Measurements from ENCODE around the gene P2RY13.

DNA sequence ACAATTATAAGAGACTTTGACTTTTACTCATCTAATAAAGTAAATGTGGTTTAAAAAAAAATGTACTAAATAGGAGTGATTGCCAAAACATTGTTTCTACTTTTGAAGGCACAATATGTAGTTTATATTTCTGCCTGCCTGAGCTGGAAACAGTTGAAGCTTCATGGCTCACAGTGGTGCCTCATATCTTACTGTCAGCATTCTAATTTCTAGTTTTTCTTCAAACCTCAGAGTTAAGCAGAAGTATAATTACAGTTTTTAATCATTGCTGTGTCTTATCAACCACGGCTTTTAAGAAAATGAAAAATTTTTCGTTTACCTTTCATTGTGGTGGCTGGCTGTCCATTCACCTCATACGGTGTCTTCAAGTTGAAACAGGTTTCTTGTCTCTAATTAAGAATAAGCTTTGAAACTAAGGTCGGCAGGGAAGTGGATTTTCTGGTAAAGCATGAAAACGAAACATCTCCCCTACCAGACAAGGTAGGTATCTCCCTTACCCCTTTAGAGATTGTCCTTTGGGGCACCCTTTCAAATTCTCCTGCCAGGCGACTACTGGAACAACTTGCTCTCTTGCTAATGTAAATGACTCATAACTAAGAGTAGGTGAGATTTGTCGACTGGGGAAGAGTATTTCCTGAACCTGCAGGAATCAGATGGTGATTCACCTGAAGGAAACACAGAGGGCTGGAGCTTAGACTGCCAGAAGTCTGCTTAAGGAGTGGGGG is 12.9 kb downstream of the P2RY13 start, which contains the start of gene GPR87:
- TF ChIP-seq, protein P1, sequence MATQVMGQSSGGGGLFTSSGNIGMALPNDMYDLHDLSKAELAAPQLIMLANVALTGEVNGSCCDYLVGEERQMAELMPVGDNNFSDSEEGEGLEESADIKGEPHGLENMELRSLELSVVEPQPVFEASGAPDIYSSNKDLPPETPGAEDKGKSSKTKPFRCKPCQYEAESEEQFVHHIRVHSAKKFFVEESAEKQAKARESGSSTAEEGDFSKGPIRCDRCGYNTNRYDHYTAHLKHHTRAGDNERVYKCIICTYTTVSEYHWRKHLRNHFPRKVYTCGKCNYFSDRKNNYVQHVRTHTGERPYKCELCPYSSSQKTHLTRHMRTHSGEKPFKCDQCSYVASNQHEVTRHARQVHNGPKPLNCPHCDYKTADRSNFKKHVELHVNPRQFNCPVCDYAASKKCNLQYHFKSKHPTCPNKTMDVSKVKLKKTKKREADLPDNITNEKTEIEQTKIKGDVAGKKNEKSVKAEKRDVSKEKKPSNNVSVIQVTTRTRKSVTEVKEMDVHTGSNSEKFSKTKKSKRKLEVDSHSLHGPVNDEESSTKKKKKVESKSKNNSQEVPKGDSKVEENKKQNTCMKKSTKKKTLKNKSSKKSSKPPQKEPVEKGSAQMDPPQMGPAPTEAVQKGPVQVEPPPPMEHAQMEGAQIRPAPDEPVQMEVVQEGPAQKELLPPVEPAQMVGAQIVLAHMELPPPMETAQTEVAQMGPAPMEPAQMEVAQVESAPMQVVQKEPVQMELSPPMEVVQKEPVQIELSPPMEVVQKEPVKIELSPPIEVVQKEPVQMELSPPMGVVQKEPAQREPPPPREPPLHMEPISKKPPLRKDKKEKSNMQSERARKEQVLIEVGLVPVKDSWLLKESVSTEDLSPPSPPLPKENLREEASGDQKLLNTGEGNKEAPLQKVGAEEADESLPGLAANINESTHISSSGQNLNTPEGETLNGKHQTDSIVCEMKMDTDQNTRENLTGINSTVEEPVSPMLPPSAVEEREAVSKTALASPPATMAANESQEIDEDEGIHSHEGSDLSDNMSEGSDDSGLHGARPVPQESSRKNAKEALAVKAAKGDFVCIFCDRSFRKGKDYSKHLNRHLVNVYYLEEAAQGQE (IDR thresholded peaks at IDR 0.05; ENCODE audit: borderline replicate concordance): no peak
- TF ChIP-seq, protein P2, sequence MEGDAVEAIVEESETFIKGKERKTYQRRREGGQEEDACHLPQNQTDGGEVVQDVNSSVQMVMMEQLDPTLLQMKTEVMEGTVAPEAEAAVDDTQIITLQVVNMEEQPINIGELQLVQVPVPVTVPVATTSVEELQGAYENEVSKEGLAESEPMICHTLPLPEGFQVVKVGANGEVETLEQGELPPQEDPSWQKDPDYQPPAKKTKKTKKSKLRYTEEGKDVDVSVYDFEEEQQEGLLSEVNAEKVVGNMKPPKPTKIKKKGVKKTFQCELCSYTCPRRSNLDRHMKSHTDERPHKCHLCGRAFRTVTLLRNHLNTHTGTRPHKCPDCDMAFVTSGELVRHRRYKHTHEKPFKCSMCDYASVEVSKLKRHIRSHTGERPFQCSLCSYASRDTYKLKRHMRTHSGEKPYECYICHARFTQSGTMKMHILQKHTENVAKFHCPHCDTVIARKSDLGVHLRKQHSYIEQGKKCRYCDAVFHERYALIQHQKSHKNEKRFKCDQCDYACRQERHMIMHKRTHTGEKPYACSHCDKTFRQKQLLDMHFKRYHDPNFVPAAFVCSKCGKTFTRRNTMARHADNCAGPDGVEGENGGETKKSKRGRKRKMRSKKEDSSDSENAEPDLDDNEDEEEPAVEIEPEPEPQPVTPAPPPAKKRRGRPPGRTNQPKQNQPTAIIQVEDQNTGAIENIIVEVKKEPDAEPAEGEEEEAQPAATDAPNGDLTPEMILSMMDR (IDR thresholded peaks at IDR 0.05; ENCODE audit: poor library complexity, severe bottlenecking): no peak
- no peak for TF ChIP-seq EZH2 (IDR thresholded peaks at IDR 0.05; ENCODE audit: borderline replicate concordance, insufficient read depth, low read length, poor library complexity, severe bottlenecking)
- TF ChIP-seq EP300 (conservative IDR thresholded peaks at IDR 0.05; ENCODE audit: poor library complexity, severe bottlenecking): no peak
- no peak for TF ChIP-seq MXI1 (conservative IDR thresholded peaks at IDR 0.05; ENCODE audit: poor library complexity, severe bottlenecking)
- no peak for TF ChIP-seq RAD21 (conservative IDR thresholded peaks at IDR 0.05)
- TF ChIP-seq SMC3 (conservative IDR thresholded peaks at IDR 0.05; ENCODE audit: poor library complexity): no peak
- no peak for TF ChIP-seq TAF1 (IDR thresholded peaks at IDR 0.05; ENCODE audit: low read depth)
